ENCODE data around the gene GLS.
"Not testable (repeated sequence)": the region's sequence is repeated elsewhere in the genome, so short reads cannot be mapped to it uniquely, and the experiment has no call there.

GLS gene

DNA sequence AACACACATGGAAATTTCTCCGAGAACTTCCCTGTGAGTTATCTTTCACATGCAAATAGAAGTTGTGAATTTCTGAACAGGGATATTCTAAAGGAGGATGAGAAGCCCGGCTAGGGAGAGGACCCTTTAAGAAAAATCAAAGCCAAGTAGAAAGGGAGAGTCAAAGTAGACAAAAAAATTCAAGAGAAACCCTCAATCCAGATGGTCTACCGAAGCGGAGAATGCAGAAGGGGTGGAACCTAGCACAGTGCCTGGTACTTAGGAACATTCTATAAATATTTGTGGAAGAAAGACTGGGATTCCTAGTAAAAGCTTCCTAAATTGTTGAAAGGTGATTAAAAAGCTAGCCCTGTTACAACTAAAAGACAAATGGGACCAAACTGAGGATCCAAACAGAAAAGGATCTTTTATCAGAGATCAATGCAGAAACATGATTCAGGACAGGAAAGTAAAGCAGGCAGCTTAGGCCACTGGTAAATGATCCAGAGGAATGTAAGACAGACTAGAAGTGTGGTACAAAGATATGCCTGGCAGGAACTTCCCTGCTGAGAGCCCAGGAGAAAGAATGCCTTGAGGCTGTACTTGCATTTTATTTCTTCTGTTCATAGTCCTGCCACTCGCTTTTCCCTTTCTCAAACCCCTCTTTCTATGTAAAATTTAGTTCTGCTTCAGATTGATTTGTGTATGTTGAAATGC, 19.5 kb upstream of the GLS start:
- Histone ChIP-seq H4K20me1 (ENCODE audit: insufficient read depth, low read length) (no peaks in the 10 kb centered on the region), H3K4me1 (ENCODE audit: low read length) (peaks cover 4% of the 10 kb centered on the region), H3K4me2 (ENCODE audit: low read length) (no peak overlapping the region), H3K79me2 (ENCODE audit: low read length) (no peaks in the 10 kb centered on the region), H3K36me3 (replicated peaks; ENCODE audit: low read depth, low read length) (no peaks in the 10 kb centered on the region), H3K27me3 (ENCODE audit: low read depth, low read length) (no peaks in the 10 kb centered on the region), H2AFZ (ENCODE audit: low read depth, low read length) (no peak overlapping the region), H3K9ac (ENCODE audit: low read length) (no peak overlapping the region), H3K4me3 (ENCODE audit: low read length) (no peak overlapping the region), H3K9me3 (ENCODE audit: insufficient read depth, low read length) (0 out of 2 replicates have a peak, but pooled peaks cover 3% of the 10 kb centered on the region), H3K27ac (ENCODE audit: low read length) (no peak overlapping the region)
- TF ChIP-seq CTCF (IDR thresholded peaks at IDR 0.05; ENCODE audit: low read depth, low read length) (no peak), EZH2phosphoT487 (IDR thresholded peaks at IDR 0.05; ENCODE audit: low read depth) (no peak)

GRCh38 chr2:190862128-190862527, 18.5 kb upstream of the GLS start:
- not testable (repeated sequence) for H3K27me3 ChIP-seq (ENCODE audit: low read depth, low read length); H3K27ac ChIP-seq (ENCODE audit: low read length); H4K20me1 ChIP-seq (ENCODE audit: insufficient read depth, low read length); H3K4me2 ChIP-seq (ENCODE audit: low read length); H3K4me3 ChIP-seq (ENCODE audit: low read length); H3K9ac ChIP-seq (ENCODE audit: low read length); H3K36me3 ChIP-seq (replicated peaks; ENCODE audit: low read depth, low read length); H3K79me2 ChIP-seq (ENCODE audit: low read length); H3K4me1 ChIP-seq (ENCODE audit: low read length); H2AFZ ChIP-seq (ENCODE audit: low read depth, low read length); H3K9me3 ChIP-seq (ENCODE audit: insufficient read depth, low read length)

DNA sequence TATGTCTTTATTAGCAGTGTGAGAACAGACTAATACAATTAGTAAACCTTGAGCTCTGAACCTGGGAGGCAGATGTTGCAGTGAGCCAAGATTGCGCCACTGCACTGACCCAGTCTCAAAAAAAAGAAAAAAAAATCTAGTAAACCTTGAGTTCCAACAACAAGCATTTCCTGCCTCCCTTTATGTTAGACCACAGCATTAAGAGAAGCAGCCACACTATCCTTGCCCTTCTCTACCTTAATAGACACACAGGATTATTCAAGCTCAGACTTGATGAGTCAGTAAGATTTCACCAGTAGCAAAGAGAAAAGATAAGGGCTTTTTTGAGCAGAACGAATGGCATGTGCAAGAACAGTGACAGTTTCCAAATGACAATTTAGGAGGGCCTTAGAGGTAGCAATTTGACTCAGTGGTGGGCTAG, 18.0 kb upstream of the GLS start:
- Histone ChIP-seq H3K27me3 (ENCODE audit: low read depth, low read length) (no peaks in the 10 kb centered on the region), H3K4me1 (ENCODE audit: low read length) (peaks cover 4% of the 10 kb centered on the region), H3K36me3 (replicated peaks; ENCODE audit: low read depth, low read length) (no peaks in the 10 kb centered on the region), H3K79me2 (ENCODE audit: low read length) (no peaks in the 10 kb centered on the region), H4K20me1 (ENCODE audit: insufficient read depth, low read length) (no peaks in the 10 kb centered on the region), H3K27ac (ENCODE audit: low read length) (no peak overlapping the region), H3K9ac (ENCODE audit: low read length) (no peak overlapping the region), H3K4me2 (ENCODE audit: low read length) (no peak overlapping the region), H3K4me3 (ENCODE audit: low read length) (no peak overlapping the region), H3K9me3 (ENCODE audit: insufficient read depth, low read length) (0 out of 2 replicates have a peak, but pooled peaks cover 3% of the 10 kb centered on the region), H2AFZ (ENCODE audit: low read depth, low read length) (no peak overlapping the region)
- TF ChIP-seq CTCF (IDR thresholded peaks at IDR 0.05; ENCODE audit: low read depth, low read length) (no peak), EZH2phosphoT487 (IDR thresholded peaks at IDR 0.05; ENCODE audit: low read depth) (no peak)

- 0 out of 2 replicates have a peak, but pooled peaks cover 3% of the 10 kb centered on the region for H3K9me3 ChIP-seq (ENCODE audit: insufficient read depth, low read length)
- no peaks in the 10 kb centered on the region for H3K36me3 ChIP-seq (replicated peaks; ENCODE audit: low read depth, low read length)
- no peak overlapping the region for H3K9ac ChIP-seq (ENCODE audit: low read length)
- H3K4me2 ChIP-seq (ENCODE audit: low read length), result no peak overlapping the region
- H4K20me1 ChIP-seq (ENCODE audit: insufficient read depth, low read length), result no peaks in the 10 kb centered on the region
- H3K4me3 ChIP-seq (ENCODE audit: low read length), result no peak overlapping the region
- no peak overlapping the region for H2AFZ ChIP-seq (ENCODE audit: low read depth, low read length)
- H3K4me1 ChIP-seq (ENCODE audit: low read length), result peaks cover 4% of the 10 kb centered on the region
- no peaks in the 10 kb centered on the region for H3K27me3 ChIP-seq (ENCODE audit: low read depth, low read length)
- no peak for TF ChIP-seq CTCF (IDR thresholded peaks at IDR 0.05; ENCODE audit: low read depth, low read length)
- TF ChIP-seq EZH2phosphoT487 (IDR thresholded peaks at IDR 0.05; ENCODE audit: low read depth), result no peak
- H3K79me2 ChIP-seq (ENCODE audit: low read length), result no peaks in the 10 kb centered on the region
- H3K27ac ChIP-seq (ENCODE audit: low read length), result no peak overlapping the region
Observed at GRCh38 chr2:190863946-190864345, 16.7 kb upstream of the GLS start.
